CD14-positive monocyte (primary cell): ENCODE results near the gene RPL7A. TPM values are rescaled to one million over a fixed set of nuclear protein-coding genes. Genes with fewer than 3 reads are reported as not detected.

ENCODE experiments used
- DNase-seq, 3 donors: peaks; one replicate each; pipeline ENCODE4 v3.0.0-alpha.2; 2011 to 2022
- H2AFZ ChIP-seq: 2 replicates; pipeline ENCODE4 v1.6.0; 2012; ENCODE audit warnings: mild to moderate bottlenecking, low read depth, low read length, inconsistent platforms; ENCODE audit not compliant: insufficient read depth, poor library complexity, severe bottlenecking
- H3K27ac ChIP-seq, 2 donors: 1 replicate in 1 of 2; 2 replicates in 1 of 2; pipeline ENCODE4 v1.5.1; 2012 to 2013; ENCODE audit warnings: low read length in 2 of 2, control low read depth in 1 of 2, inconsistent platforms in 1 of 2, low read depth in 1 of 2, mild to moderate bottlenecking in 1 of 2
- H3K27me3 ChIP-seq, 2 donors: one replicate each; pipeline versions ENCODE4 v1.6.0 to v1.6.1; 2011 to 2013; ENCODE audit warnings: low read length in 2 of 2; ENCODE audit not compliant: control insufficient read depth in 2 of 2, insufficient read depth in 2 of 2
- H3K36me3 ChIP-seq, 2 donors: replicated peaks in 1 of 2; 1 replicate in 1 of 2; 2 replicates in 1 of 2; pipeline versions ENCODE4 v1.5.1 to v1.6.1; 2012 to 2013; ENCODE audit warnings: low read length in 2 of 2, control low read depth in 1 of 2, inconsistent platforms in 1 of 2, mild to moderate bottlenecking in 1 of 2; ENCODE audit not compliant: insufficient read depth in 2 of 2, control insufficient read depth in 1 of 2
- H3K4me1 ChIP-seq, 2 donors: 1 replicate in 1 of 2; 2 replicates in 1 of 2; pipeline versions ENCODE4 v1.5.1 to v1.6.1; 2012 to 2013; ENCODE audit warnings: low read length in 2 of 2, control low read depth in 1 of 2, inconsistent platforms in 1 of 2, mild to moderate bottlenecking in 1 of 2, moderate library complexity in 1 of 2; ENCODE audit not compliant: insufficient read depth in 2 of 2, control insufficient read depth in 1 of 2
- H3K4me2 ChIP-seq: replicated peaks from 2 replicates; pipeline ENCODE3; 2012; ENCODE audit warnings: low read length, moderate library complexity, mild to moderate bottlenecking; ENCODE audit not compliant: poor library complexity, severe bottlenecking; ENCODE audit errors: extremely low read depth
- H3K4me3 ChIP-seq, 3 experiments: fragments of 200-600 bp in 1 of 3; sonication (generic) in 1 of 3; replicated peaks in 1 of 3; 1 replicate in 2 of 3; 2 replicates in 1 of 3; pipeline ENCODE4 v1.5.1; 2011 to 2013; ENCODE audit warnings: low read length in 3 of 3, mild to moderate bottlenecking in 3 of 3, control low read depth in 2 of 3, low read depth in 2 of 3, inconsistent platforms in 1 of 3, moderate library complexity in 1 of 3
- H3K79me2 ChIP-seq: 2 replicates; pipeline ENCODE4 v1.6.0; 2012; ENCODE audit warnings: mild to moderate bottlenecking, control low read depth, inconsistent platforms, low read length, moderate library complexity; ENCODE audit not compliant: insufficient read depth
- H3K9ac ChIP-seq: 2 replicates; pipeline ENCODE4 v1.6.0; 2017; ENCODE audit warnings: low read length, mild to moderate bottlenecking; ENCODE audit not compliant: insufficient read depth, poor library complexity, severe bottlenecking
- H3K9me3 ChIP-seq, 2 donors: replicated peaks in 1 of 2; 1 replicate in 1 of 2; 2 replicates in 1 of 2; pipeline versions ENCODE4 v1.5.1 to v1.6.1; 2012 to 2013; ENCODE audit warnings: low read length in 2 of 2, control low read depth in 1 of 2; ENCODE audit not compliant: control insufficient read depth in 1 of 2, insufficient read depth in 1 of 2
- H4K20me1 ChIP-seq: 2 replicates; pipeline ENCODE4 v1.6.0; 2012; ENCODE audit warnings: mild to moderate bottlenecking, low read length, control low read depth, moderate library complexity; ENCODE audit not compliant: insufficient read depth
- H3K27ac Mint-ChIP-seq, 7 donors: one replicate each; pipeline ENCODE4 v1.8.0; 2020; ENCODE audit warnings: mild to moderate bottlenecking in 7 of 7, mixed read lengths in 7 of 7, moderate library complexity in 6 of 7, inconsistent platforms in 2 of 7
- H3K27me3 Mint-ChIP-seq, 3 donors: one replicate each; pipeline ENCODE4 v1.8.0; 2021 to 2022; ENCODE audit warnings: low read depth in 3 of 3, mild to moderate bottlenecking in 3 of 3, mixed read lengths in 3 of 3, moderate library complexity in 3 of 3, inconsistent platforms in 1 of 3
- H3K36me3 Mint-ChIP-seq, 2 donors: one replicate each; pipeline ENCODE4 v1.8.0; 2020; ENCODE audit warnings: mixed read lengths in 2 of 2, inconsistent platforms in 1 of 2, mild to moderate bottlenecking in 1 of 2
- H3K4me1 Mint-ChIP-seq: one replicate; pipeline ENCODE4 v1.8.0; 2020; ENCODE audit warnings: mild to moderate bottlenecking, mixed read lengths
- H3K4me3 Mint-ChIP-seq, 2 donors: one replicate each; pipeline ENCODE4 v1.8.0; 2020; ENCODE audit warnings: mild to moderate bottlenecking in 2 of 2, mixed read lengths in 2 of 2, moderate library complexity in 1 of 2
- H3K9me3 Mint-ChIP-seq, 7 donors: one replicate each; pipeline ENCODE4 v1.8.0; 2020 to 2022; ENCODE audit warnings: mixed read lengths in 7 of 7, mild to moderate bottlenecking in 6 of 7, moderate library complexity in 6 of 7, inconsistent platforms in 2 of 7
- CTCF ChIP-seq: fragments of 200-600 bp; IDR thresholded peaks from one replicate; pipeline ENCODE4 v1.8.0; 2022; ENCODE audit warnings: antibody characterized with exemption, mild to moderate bottlenecking
- WGBS: methylation state at CpG from one replicate; pipeline ENCODE4 v1.1.5; 2013; ENCODE audit warnings: missing lambda C conversion rate; ENCODE audit not compliant: insufficient coverage; 5-methylcytosine and 5-hydroxymethylcytosine counted together
- intact Hi-C, 2 donors: fragments of 100-400 bp; cut with micrococcal nuclease; formaldehyde crosslinking; loops; one replicate each; pipeline versions ENCODE4 v1.15.0 to v1.15.1; 2023
- polyA plus RNA-seq, 3 donors: library from polyadenylated mRNA; depleted of rRNA in 1 of 3; unstranded in 2 of 3; stranded (reverse) in 1 of 3; fragments of 300-500 nt in 2 of 3; fragments of >200 nt in 1 of 3; fragmentation: Illumina TruSeq in 2 of 3; gene quantifications; 1 replicate in 2 of 3; 2 replicates in 1 of 3; pipeline ENCODE4 v1.2.3, GENCODE V29; 2012 to 2021

Gene RPL7A
- polyA plus RNA-seq, 3 donors, result 390 to 2,322 (median 437) TPM

DNA sequence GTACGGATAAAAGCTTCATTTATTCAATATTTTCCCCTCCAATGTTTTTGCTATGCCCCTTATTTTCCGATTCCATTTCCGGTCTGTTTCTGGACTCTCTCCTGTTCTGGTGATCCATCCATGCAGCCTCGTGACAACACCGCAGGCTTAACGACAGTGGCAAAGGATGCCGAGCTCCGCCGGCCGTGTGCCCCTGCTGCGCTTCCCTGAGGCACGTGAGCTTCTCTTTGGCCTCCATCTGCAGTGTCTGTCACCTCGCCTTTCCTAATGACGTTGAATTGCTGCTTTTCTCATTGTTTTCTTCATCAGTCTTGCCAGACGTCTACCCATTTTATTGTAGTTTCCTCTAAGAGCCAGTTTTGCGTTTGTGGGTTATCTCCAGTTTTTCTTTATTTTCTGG, 40.7 kb upstream of the RPL7A start:
- H3K9me3 Mint-ChIP-seq, result peaks cover 6 to 13% (median 8%) of the 10 kb centered on the region in 7 donors
- Histone ChIP-seq H3K27me3 (no peaks in the 10 kb centered on the region), H3K27ac (no peak overlapping the region), H4K20me1 (no peaks in the 10 kb centered on the region), H3K4me1 (no peaks in the 10 kb centered on the region), H3K4me3 (no peak overlapping the region), H3K9me3 (peaks cover 0 to 5% of the 10 kb centered on the region in 2 donors), H3K4me2 (no peak overlapping the region), H3K9ac (no peak overlapping the region), H2AFZ (no peak overlapping the region), H3K36me3 (no peaks in the 10 kb centered on the region), H3K79me2 (no peaks in the 10 kb centered on the region)
- no peak for DNase-seq
- WGBS, result 81% methylated on average over 14 of the region's 16 CpGs
- intact Hi-C loops, result no loop called here
- peaks cover 4 to 13% (median 7%) of the 10 kb centered on the region in 3 donors for H3K27me3 Mint-ChIP-seq
- H3K4me1 Mint-ChIP-seq, result no peaks in the 10 kb centered on the region
- H3K27ac Mint-ChIP-seq, result no peak overlapping the region
- TF ChIP-seq CTCF, result no peak
- H3K4me3 Mint-ChIP-seq, result no peak overlapping the region
- H3K36me3 Mint-ChIP-seq, result no peaks in the 10 kb centered on the region

DNA sequence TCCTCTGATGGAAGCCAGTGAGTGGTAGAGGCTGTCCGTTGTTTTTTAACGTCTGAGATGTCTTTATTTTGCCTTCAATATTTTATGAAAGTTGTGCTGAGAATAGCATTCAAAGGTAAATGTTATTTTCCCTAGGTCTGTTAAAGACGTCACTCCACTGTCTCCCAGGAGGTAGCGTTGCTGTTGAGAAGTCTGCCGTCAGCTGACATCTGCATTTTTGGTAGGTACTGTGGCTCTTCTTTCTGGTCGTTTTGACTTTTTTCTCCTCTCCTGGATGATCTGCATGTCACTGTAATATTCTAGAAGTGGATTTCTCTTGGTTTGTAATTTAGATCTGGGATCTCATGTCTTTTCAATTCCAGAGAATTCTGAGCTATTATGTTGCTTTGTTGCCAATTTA, 38.4 kb upstream of the RPL7A start:
- Histone ChIP-seq H3K4me1 (no peaks in the 10 kb centered on the region), H3K27me3 (no peaks in the 10 kb centered on the region), H2AFZ (no peak overlapping the region), H3K9me3 (peaks cover 0 to 5% of the 10 kb centered on the region in 2 donors), H3K27ac (no peak overlapping the region), H3K79me2 (no peaks in the 10 kb centered on the region), H3K4me3 (no peak overlapping the region), H4K20me1 (no peaks in the 10 kb centered on the region), H3K36me3 (no peaks in the 10 kb centered on the region), H3K4me2 (no peak overlapping the region), H3K9ac (no peak overlapping the region)
- TF ChIP-seq CTCF, result no peak
- no peak for DNase-seq
- intact Hi-C loops, result no loop called here
- Mint-ChIP-seq H3K4me3 (no peak overlapping the region), H3K4me1 (no peaks in the 10 kb centered on the region), H3K9me3 (peaks cover 6 to 15% (median 8%) of the 10 kb centered on the region in 7 donors), H3K36me3 (no peaks in the 10 kb centered on the region), H3K27ac (no peak overlapping the region), H3K27me3 (peaks cover 4 to 10% (median 7%) of the 10 kb centered on the region in 3 donors)
- WGBS, result 94% methylated on average over 3 of the region's 6 CpGs
